Thyroid gland (tissue), 4 donors: ENCODE measurements around the gene ILKAP. TPM values are rescaled to one million over a fixed set of nuclear protein-coding genes. Genes with fewer than 3 reads are reported as not detected.

Source experiments
- DNase-seq, 2 donors: peaks; one replicate each; pipeline ENCODE4 v3.0.0-alpha.2; 2019
- H3K27ac ChIP-seq, 3 donors: fragments of 200-600 bp; sonication (generic); 1 replicate in 2 of 3; 2 replicates in 1 of 3; pipeline ENCODE4 v1.5.1; 2016 to 2019; ENCODE audit warnings: mild to moderate bottlenecking in 1 of 3, moderate library complexity in 1 of 3
- H3K27me3 ChIP-seq: fragments of 200-600 bp; sonication (generic); one replicate; pipeline ENCODE4 v1.5.1; 2019
- H3K36me3 ChIP-seq, 2 donors: fragments of 200-600 bp; sonication (generic); one replicate each; pipeline ENCODE4 v1.5.1; 2016 to 2019
- H3K4me1 ChIP-seq, 2 donors: fragments of 200-600 bp; sonication (generic); one replicate each; pipeline ENCODE4 v1.5.1; 2017 to 2019
- H3K4me3 ChIP-seq, 3 donors: fragments of 200-600 bp; sonication (generic); replicated peaks in 1 of 3; 1 replicate in 2 of 3; 2 replicates in 1 of 3; pipeline ENCODE4 v1.5.1; 2016; ENCODE audit warnings: mild to moderate bottlenecking in 1 of 3
- H3K9me3 ChIP-seq: fragments of 200-600 bp; sonication (generic); one replicate; pipeline ENCODE4 v1.5.1; 2017
- CTCF ChIP-seq, 6 experiments: fragments of 200-600 bp in 3 of 6; fragments of 450-650 bp in 3 of 6; sonication (generic) in 3 of 6; IDR thresholded peaks; one replicate each; pipeline ENCODE4 v1.5.1; 2016 to 2019; ENCODE audit warnings: antibody characterized with exemption in 6 of 6, mild to moderate bottlenecking in 2 of 6, inconsistent platforms in 1 of 6, moderate library complexity in 1 of 6
- POLR2A ChIP-seq, 2 donors: fragments of 450-650 bp; IDR thresholded peaks; one replicate each; pipeline ENCODE4 v1.6.1; 2017; ENCODE audit warnings: antibody characterized with exemption in 2 of 2, mild to moderate bottlenecking in 2 of 2, moderate library complexity in 1 of 2
- WGBS, 2 donors: methylation state at CpG; one replicate each; pipeline ENCODE4 v1.1.5; 2017; 5-methylcytosine and 5-hydroxymethylcytosine counted together
- intact Hi-C: fragments of 100-400 bp; cut with DNase I; formaldehyde crosslinking; loops from one replicate; pipeline ENCODE4 v1.15.1; 2023
- total RNA-seq, 4 donors: library from RNA; depleted of rRNA; stranded (reverse); fragments of >200 nt; gene quantifications; one replicate each; pipeline ENCODE4 v1.2.3, GENCODE V29; 2016

Gene ILKAP
- total RNA-seq, 4 donors from 2014 or later: 33.4 to 52.0 (median 41.0) TPM

GRCh38 chr2:238220274-238220891 lies 16.9 kb upstream of the ILKAP start:
- Histone ChIP-seq H3K9me3 (no peaks in the 10 kb centered on the region), H3K36me3 (no peaks in the 10 kb centered on the region), H3K27ac (no peak overlapping the region), H3K4me3 (no peak overlapping the region), H3K27me3 (no peaks in the 10 kb centered on the region), H3K4me1 (peaks cover 0 to 6% of the 10 kb centered on the region in 2 donors)
- no peak for TF ChIP-seq CTCF (IDR thresholded peaks at IDR 0.05)
- TF ChIP-seq POLR2A (IDR thresholded peaks at IDR 0.05): no peak
- DNase-seq: no peak
- 65 to 81% methylated on average over 7 to 10 of the region's 10 CpGs for WGBS, 2 donors
- intact Hi-C loops: no loop called here

GRCh38 chr2:238216651-238217184 lies 13.2 kb upstream of the ILKAP start:
- Histone ChIP-seq H3K27me3 (no peaks in the 10 kb centered on the region), H3K4me3 (no peak overlapping the region), H3K9me3 (no peaks in the 10 kb centered on the region), H3K27ac (no peak overlapping the region), H3K36me3 (no peaks in the 10 kb centered on the region), H3K4me1 (peaks cover 0 to 6% of the 10 kb centered on the region in 2 donors)
- intact Hi-C loops: no loop called here
- no peak for TF ChIP-seq POLR2A (IDR thresholded peaks at IDR 0.05)
- TF ChIP-seq CTCF (IDR thresholded peaks at IDR 0.05): no peak
- WGBS, 2 donors: 52 to 63% methylated on average over 2 of the region's 2 CpGs
- peak; percentile 16 to 37 for DNase-seq

GRCh38 chr2:238207006-238207405 lies 3.5 kb upstream of the ILKAP start:
- DNase-seq: no peak
- Histone ChIP-seq H3K27ac (no peak overlapping the region), H3K4me1 (peaks cover 6 to 8% of the 10 kb centered on the region in 2 donors), H3K4me3 (no peak overlapping the region), H3K36me3 (no peaks in the 10 kb centered on the region), H3K27me3 (no peaks in the 10 kb centered on the region), H3K9me3 (no peaks in the 10 kb centered on the region)
- intact Hi-C loops: no loop called here
- TF ChIP-seq CTCF (IDR thresholded peaks at IDR 0.05): no peak
- TF ChIP-seq POLR2A (IDR thresholded peaks at IDR 0.05): no peak
- WGBS, 2 donors: 78 to 79% methylated on average over 7 of the region's 7 CpGs

GRCh38 chr2:238203973-238204683 lies 633 bp upstream of the ILKAP start:
- intact Hi-C loops: no loop called here

More at GRCh38 chr2:238203973-238204683, 633 bp upstream of the ILKAP start:
- H3K36me3 ChIP-seq: no peaks in the 10 kb centered on the region
- peak overlapping the region; percentile 84 to 88 (median 84) for H3K27ac ChIP-seq
- 70 to 75% methylated on average over 12 to 14 of the region's 18 CpGs for WGBS, 2 donors
- no peaks in the 10 kb centered on the region for H3K9me3 ChIP-seq
- peaks cover 24% of the 10 kb centered on the region in 2 donors for H3K4me1 ChIP-seq
- TF ChIP-seq CTCF (IDR thresholded peaks at IDR 0.05) (no peak), POLR2A (IDR thresholded peaks at IDR 0.05) (no peak)
- no peaks in the 10 kb centered on the region for H3K27me3 ChIP-seq
- no peak for DNase-seq
- peak overlapping the region in 2 of 3 donors; percentile 31 to 39 for H3K4me3 ChIP-seq
